ENCODE data around the gene MAT2B. TPM values are rescaled to one million over a fixed set of nuclear protein-coding genes. Genes with fewer than 3 reads are reported as not detected.
A peak's percentile ranks its signal among the peaks of the same experiment; 100 is the strongest.

MAT2B gene
- total RNA-seq = 44.5 to 45.5 TPM (median 44.6 TPM) in 3 replicates

GRCh38 chr5:163505368-163506094, at the start of gene MAT2B:
MAT2B (plus strand) TSS chr5:163505619; CDS start chr5:163505687, 68 bp downstream.
- Mint-ChIP-seq H3K9me3 (no peaks in the 10 kb centered on the region), H3K27me3 (ENCODE audit: low read depth) (no peaks in the 10 kb centered on the region), H3K27ac (peak within 1 kb of the TSS; percentile 94), H3K4me3 (peak within 1 kb of the TSS; percentile 90), H3K4me1 (peaks cover 64% of the 10 kb centered on the region), H3K36me3 (no peaks in the 10 kb centered on the region)
- TF ChIP-seq CTCF (IDR thresholded peaks at IDR 0.05; ENCODE audit: unreplicated experiment) = no peak
- DNase-seq (ENCODE audit: low spot score in 2 of 2, unreplicated experiment in 2 of 2) = peak; percentile 85 to 91

GRCh38 chr5:163456029-163456589, 49.3 kb upstream of the MAT2B start:
- Mint-ChIP-seq H3K27me3 (ENCODE audit: low read depth) (no peaks in the 10 kb centered on the region), H3K36me3 (peaks cover 22% of the 10 kb centered on the region), H3K9me3 (no peaks in the 10 kb centered on the region), H3K27ac (peak overlapping the region; percentile 62), H3K4me3 (peak overlapping the region; percentile 4), H3K4me1 (peaks cover 40% of the 10 kb centered on the region)
- no peak for TF ChIP-seq CTCF (IDR thresholded peaks at IDR 0.05; ENCODE audit: unreplicated experiment)
- no peak for DNase-seq (ENCODE audit: low spot score in 2 of 2, unreplicated experiment in 2 of 2)

DNA sequence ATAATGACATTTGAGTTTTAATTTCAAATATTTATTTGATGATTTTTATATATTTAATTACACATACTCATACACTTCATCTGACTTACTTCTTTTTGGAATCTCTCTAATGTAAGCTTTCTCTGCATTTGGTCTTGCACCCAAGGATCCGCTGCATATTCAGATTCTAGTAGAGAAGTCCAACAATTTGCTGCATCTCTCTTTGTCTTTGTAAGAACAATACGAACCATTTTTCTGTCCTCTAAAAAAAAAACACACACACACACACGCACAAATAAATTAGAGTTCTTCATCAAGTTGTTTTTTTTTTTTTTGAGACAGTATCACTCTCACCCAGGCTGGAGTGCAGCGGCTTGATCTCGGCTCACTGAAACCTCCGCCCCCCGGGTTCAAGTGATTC, 48.6 kb upstream of the MAT2B start:
- Mint-ChIP-seq H3K27ac (peak overlapping the region; percentile 56), H3K9me3 (no peaks in the 10 kb centered on the region), H3K27me3 (ENCODE audit: low read depth) (no peaks in the 10 kb centered on the region), H3K4me3 (no peak overlapping the region), H3K4me1 (peaks cover 44% of the 10 kb centered on the region), H3K36me3 (peaks cover 19% of the 10 kb centered on the region)
- TF ChIP-seq CTCF (IDR thresholded peaks at IDR 0.05; ENCODE audit: unreplicated experiment) = no peak
- no peak for DNase-seq (ENCODE audit: low spot score in 2 of 2, unreplicated experiment in 2 of 2)

GRCh38 chr5:163458778-163459385, 46.5 kb upstream of the MAT2B start:
- TF ChIP-seq CTCF (IDR thresholded peaks at IDR 0.05; ENCODE audit: unreplicated experiment) = no peak
- H3K4me1 Mint-ChIP-seq = peaks cover 50% of the 10 kb centered on the region
- no peak for DNase-seq (ENCODE audit: low spot score in 2 of 2, unreplicated experiment in 2 of 2)
- H3K27me3 Mint-ChIP-seq (ENCODE audit: low read depth) = no peaks in the 10 kb centered on the region
- peak overlapping the region; percentile 100 for H3K27ac Mint-ChIP-seq
- H3K36me3 Mint-ChIP-seq = peaks cover 13% of the 10 kb centered on the region
- H3K4me3 Mint-ChIP-seq = peak overlapping the region; percentile 88
- H3K9me3 Mint-ChIP-seq = no peaks in the 10 kb centered on the region

DNA sequence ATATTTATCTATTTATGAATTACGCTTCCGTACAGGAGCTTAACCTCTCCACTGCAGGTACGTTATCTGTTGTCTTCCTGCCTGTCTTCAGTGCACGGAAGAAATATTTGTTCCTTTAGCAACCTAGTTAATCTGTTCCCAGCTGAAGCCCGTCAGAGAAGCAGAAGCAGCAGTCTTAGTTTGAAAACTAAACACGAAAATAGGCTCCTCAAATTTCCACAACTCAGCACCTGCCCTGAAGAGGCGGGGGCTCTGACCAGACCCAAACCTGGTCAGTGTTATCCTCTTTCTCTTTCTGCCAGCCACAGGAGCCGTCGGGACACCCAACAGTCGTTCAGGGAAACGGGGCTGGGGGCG, 46.0 kb upstream of the MAT2B start:
- Mint-ChIP-seq H3K27ac (peak overlapping the region; percentile 100), H3K27me3 (ENCODE audit: low read depth) (no peaks in the 10 kb centered on the region), H3K36me3 (peaks cover 13% of the 10 kb centered on the region), H3K9me3 (no peaks in the 10 kb centered on the region), H3K4me1 (peaks cover 50% of the 10 kb centered on the region), H3K4me3 (peak overlapping the region; percentile 88)
- no peak for DNase-seq (ENCODE audit: low spot score in 2 of 2, unreplicated experiment in 2 of 2)
- no peak for TF ChIP-seq CTCF (IDR thresholded peaks at IDR 0.05; ENCODE audit: unreplicated experiment)
